GM19238 (cell line): ENCODE measurements around the gene TPRX1.
"Not testable (repeated sequence)": the region's sequence is repeated elsewhere in the genome, so short reads cannot be mapped to it uniquely, and the experiment has no call there.

Experiments used
- DNase-seq: peaks from one replicate; pipeline ENCODE4 v3.0.0; 2011; ENCODE audit warnings: low spot score; ENCODE audit not compliant: insufficient read length

TPRX1 gene

GRCh38 chr19:47802521-47803043 is 1.8 kb downstream of the TPRX1 start:
- DNase-seq, result no peak

- DNase-seq, result no peak
Measured at GRCh38 chr19:47801270-47801669, 3.1 kb downstream of the TPRX1 start.

- no peak for DNase-seq
Measured at GRCh38 chr19:47798904-47799266, 5.5 kb downstream of the TPRX1 start.

GRCh38 chr19:47797996-47798903 is 6.1 kb downstream of the TPRX1 start:
- DNase-seq, result no peak

DNA sequence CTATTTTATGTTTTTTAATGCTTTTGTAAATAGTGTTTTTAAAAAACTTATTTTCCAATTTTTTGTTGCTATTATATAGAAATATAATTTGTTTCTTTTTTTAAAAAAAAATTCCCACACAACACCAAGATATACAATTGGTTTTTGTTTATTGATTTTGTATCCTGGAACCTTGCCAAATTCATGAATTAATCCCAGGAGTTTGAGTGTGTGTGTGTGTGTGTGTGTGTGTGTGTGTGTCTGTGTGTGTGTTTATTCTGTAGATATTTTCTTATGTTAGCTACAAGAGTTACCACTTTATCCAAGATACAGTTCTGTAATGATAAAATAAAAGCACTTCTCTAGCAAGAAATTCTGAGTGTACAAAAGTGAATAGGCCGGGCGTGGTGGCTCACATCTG is 7.6 kb downstream of the TPRX1 start:
- no peak for DNase-seq

DNA sequence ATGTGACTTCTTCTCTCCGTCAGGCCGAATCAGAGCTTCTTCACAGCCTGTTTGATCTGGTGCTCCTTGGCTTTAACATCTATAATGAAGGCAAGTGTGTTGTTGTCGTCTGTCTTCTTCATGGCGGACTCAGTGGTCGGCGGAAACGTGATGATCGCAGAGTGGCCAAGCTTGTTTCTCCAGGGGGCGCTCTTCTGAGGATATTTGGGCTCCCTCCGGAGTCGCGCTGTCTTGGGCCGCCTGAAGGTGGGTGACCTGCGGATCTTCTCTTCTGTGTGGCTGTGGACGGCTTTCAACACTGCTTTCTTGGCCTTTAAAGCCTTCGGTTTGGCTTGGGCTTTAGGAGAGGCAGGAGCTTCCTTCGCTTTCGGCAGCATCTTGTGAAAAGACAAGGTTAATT is 9.8 kb downstream of the TPRX1 start:
- DNase-seq, result no peak

- DNase-seq, result no peak
Measured at GRCh38 chr19:47792616-47793015, 11.7 kb downstream of the TPRX1 start.

DNA sequence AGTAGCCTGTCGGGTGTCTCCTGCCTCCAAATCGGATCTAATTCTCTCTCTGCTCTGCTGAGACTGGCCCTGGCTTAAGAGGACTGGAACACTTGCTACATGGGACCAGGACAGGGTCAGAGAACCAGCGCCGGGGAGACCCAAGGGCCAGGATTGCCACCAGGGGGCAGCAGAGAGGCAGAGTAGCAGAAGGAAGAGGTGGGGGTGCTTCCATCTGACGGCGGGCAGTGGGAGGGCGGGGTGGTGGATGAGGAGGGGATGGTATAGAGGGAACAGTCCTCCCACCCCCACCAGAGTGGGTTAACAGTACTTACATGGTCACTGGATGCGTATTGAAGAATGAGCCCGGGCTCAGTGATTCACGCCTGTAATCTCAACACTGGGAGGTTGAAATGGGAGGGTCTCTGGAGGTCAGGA is 13.9 kb downstream of the TPRX1 start:
- DNase-seq, result peak; percentile 66

DNA sequence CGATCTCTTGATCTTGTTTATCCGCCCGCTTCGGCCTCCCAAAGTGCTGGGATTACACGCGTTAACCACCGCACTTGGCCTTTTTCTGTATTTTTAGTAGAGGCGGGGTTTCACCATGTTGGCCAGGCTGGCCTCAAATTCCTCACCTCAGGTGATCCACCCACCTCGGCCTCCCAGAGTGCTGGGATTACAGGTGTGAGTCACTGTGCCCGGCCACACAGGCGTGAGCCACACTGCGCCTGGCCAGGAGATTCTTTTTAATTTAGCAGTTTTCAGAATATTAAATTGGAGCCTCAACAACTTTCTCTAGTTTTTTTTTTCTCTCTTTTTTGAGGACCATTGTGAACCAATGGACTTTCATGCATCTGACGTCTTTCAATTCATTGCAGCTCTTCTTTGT is 14.5 kb downstream of the TPRX1 start:
- not testable (repeated sequence) for DNase-seq

- not testable (repeated sequence) for DNase-seq
Measured at GRCh38 chr19:47787307-47787706, 17.0 kb downstream of the TPRX1 start.

GRCh38 chr19:47786566-47786965 is 17.8 kb downstream of the TPRX1 start:
- DNase-seq, result no peak

GRCh38 chr19:47781590-47782262 is 22.6 kb downstream of the TPRX1 start:
- DNase-seq, result no peak

GRCh38 chr19:47780215-47780551 is 24.2 kb downstream of the TPRX1 start:
- DNase-seq, result no peak

- DNase-seq, result no peak
Measured at GRCh38 chr19:47779524-47780214, 24.7 kb downstream of the TPRX1 start.

DNA sequence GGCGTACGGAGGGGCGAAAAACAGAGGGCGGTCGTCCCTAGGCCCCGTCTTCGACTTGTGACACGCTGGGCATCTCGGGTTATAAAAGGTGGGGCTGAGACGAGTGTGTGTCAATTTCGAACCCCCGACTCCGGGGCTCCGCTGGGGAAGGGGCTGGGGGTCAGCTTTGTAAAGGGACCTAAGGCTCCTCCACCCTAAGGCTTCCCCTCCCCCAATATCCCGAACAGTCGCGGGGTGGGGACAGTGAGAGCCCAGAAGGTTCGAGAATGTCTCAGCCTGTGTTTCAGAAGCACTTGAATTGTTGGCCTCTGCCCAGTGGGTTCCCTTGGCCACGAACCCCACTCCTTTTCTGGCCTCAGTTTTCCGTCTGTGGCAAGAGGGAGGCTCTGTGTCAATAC is 25.4 kb downstream of the TPRX1 start:
- DNase-seq, result no peak

DNA sequence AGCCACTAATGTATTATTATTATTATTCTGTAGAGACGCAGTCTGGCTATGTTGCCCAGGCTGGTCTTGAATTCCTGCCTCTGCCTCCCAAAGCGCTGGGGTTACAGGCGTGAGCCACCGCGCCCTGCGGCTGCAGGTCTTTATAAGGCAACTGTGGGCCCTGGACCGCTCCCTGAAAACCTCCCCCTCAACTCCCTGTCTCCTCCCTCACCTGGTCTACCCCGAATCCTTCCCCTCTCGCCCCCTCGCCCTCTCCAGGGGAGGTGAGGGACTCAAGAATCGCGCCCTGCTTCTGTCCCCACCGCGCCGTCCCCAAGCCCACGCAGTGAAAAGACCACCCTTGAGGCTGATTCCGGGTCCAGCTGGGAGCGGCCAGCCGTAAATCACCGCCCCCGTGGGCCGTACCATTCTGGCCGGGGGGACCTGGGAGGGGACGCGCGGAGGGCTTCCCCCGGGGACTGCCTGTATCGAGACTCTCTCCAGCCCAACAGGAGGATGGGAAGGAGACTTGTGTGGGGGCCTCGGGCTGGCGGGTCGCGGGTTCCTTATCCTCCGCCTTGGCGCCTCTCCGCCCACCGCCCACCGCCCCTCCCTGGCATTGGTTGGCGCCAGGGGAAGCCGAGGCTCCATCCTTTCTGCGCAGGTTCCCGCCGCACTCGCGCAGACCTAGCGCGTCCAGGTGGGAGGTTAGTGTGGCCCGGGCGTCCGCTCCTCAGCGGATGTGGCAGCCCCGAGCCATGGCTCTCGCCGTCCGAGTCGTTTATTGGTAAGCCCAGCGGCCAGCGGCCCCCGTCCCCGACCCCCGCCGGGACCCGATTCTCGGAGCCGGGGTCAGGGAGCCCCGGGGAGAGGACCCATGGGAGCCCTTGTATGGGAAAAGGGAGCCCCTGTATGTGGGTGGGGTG is 26.1 kb downstream of the TPRX1 start, which contains the start of gene SELENOW:
Gene SELENOW, plus strand, starts transcription at position 655 of the 905 bp plus-strand sequence. Its CDS starts 83 bp downstream, at position 738.
- DNase-seq, result peak; percentile 96

DNA sequence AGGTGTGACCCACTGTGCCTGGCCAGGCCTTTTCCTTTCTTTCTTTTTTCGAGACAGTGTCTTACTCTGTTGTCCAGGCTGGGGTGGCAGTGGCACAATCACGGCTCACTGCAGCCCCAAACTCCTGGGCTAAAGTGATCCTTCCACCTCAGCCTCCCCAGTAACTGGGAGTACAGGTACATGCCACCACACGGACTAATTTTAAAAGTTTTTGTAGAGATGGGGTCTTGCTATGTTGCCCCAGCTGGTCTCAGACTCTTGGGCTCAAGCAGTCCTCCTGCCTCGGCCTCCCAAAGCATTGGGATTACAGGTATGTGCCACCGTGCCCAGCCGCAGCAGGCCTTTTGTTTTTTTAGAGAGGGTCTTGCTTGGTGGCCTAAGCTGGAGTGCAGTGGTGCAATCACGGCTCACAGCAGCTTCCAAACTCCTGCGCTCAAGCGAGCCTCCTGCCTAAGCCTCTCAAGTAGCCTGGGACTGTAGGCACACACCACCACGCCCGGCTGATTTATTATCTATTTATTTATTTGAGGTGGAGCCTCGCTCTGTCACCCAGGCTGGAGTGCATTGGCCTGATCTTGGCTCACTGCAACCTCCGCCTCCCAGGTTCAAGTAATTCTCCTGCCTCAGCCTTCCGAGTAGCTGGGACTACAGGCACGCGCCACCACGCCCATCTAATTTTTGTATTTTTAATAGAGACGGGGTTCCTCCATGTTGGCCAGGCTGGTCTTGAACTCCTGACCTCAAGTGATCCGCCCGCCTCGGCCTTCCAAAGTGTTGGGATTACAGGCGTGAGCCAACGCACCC is 26.9 kb downstream of the TPRX1 start:
- not testable (repeated sequence) for DNase-seq

GRCh38 chr19:47776568-47776967 is 27.8 kb downstream of the TPRX1 start:
- DNase-seq, result no peak

- not testable (repeated sequence) for DNase-seq
Measured at GRCh38 chr19:47771291-47771690, 33.1 kb downstream of the TPRX1 start.

DNA sequence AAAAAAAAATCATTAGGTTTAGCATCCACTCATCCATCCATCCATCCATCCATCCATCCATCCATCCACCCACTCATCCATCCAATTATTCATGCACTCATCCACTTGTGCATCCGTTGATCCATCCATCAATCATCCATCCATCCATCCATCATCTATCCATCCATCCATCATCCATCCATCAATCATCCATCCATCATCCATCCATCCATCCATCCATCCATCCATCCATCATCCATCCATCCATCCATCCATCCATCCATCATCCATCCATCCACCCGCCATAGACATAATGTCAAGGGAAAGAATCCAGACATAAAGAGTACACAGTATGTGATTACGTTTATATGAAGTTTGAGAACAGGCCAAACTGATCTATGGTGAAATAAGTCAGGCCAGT is 34.8 kb downstream of the TPRX1 start:
- DNase-seq, result no peak
